ENCODE measurements around the gene BTG4.

The BTG4 gene

GRCh38 chr11:111452817-111453552 is 59.2 kb downstream of the BTG4 start:
- DNase-seq = no peak

GRCh38 chr11:111452146-111452545 is 60.0 kb downstream of the BTG4 start:
- DNase-seq = peak; percentile 58

- DNase-seq = peak; percentile 27
These were observed 61.5 kb downstream of the BTG4 start for GRCh38 chr11:111450480-111451320.

- no peak for DNase-seq
These were observed 62.3 kb downstream of the BTG4 start for GRCh38 chr11:111449696-111450479.

GRCh38 chr11:111448831-111449557 is 63.2 kb downstream of the BTG4 start:
- DNase-seq = no peak

- DNase-seq = no peak
These were observed 63.8 kb downstream of the BTG4 start for GRCh38 chr11:111448414-111448813.

GRCh38 chr11:111447931-111448330 is 64.3 kb downstream of the BTG4 start:
- no peak for DNase-seq

- no peak for DNase-seq
These were observed 65.1 kb downstream of the BTG4 start for GRCh38 chr11:111447112-111447471.

- DNase-seq = peak; percentile 87
These were observed 65.6 kb downstream of the BTG4 start for GRCh38 chr11:111446404-111447111.

GRCh38 chr11:111445586-111445985 is 66.6 kb downstream of the BTG4 start:
- DNase-seq = peak; percentile 11

Data from EL (cell line).